HG03378 (cell line): ENCODE data around the gene PRTN3.

ENCODE experiments used
- ATAC-seq: cut with Tn5 transposase; IDR thresholded peaks from one replicate; pipeline ENCODE4 v1.9.1; 2021; ENCODE audit warnings: mild to moderate bottlenecking, moderate library complexity; ENCODE audit not compliant: unreplicated experiment

Gene PRTN3

DNA sequence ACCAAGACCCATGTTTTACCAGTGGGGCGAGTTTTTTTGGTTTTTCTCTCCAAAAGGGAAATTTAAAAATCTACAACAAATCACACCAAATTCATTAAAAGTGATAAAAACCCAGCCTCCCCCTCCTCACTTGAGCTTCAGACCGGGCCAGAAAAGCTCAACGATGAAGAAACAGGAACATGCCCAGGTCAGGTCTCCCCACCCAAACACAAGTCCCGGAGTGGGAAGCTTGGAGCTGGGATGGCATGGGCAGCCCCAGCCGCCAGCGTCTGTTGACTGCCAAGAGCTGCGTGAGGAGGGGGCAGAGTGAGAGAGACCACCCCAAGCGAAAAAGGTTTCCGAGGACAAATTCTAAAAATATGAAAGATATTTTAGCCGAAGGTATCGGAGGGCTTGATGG is 56.2 kb downstream of the PRTN3 start:
- ATAC-seq, result no peak

DNA sequence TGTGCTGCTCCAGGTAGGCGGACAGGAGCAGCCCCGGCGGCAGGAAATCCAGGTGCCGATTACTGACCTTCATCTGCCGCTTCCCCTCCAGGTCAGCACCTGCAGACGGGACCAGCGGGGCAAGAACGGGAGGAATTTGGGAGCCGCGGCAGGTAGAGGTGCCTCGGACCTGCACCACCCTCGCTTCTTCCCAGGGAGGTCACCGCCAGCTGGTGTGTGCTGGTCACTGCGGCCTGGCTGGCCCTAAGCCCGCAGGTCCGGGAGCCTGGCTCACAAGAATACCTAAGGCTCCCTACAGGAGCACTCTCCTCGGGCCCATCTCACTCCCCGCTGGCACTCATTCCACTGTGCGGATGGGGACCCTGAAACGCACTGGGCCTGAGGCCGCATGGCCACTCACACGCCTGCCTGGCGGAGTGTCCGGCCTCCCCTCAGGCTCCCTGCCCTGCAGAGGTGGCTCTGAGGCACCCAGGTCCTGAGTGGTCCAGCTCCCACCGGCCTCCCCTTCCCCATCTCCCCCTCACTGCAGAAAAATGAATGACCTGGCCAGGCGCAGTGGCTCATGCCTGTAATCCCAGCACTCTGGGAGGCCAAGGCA is 56.7 kb downstream of the PRTN3 start:
- no peak for ATAC-seq
